Measurements from ENCODE around the gene PRSS56.
A peak's percentile ranks its signal among the peaks of the same experiment; 100 is the strongest.

Gene PRSS56

DNA sequence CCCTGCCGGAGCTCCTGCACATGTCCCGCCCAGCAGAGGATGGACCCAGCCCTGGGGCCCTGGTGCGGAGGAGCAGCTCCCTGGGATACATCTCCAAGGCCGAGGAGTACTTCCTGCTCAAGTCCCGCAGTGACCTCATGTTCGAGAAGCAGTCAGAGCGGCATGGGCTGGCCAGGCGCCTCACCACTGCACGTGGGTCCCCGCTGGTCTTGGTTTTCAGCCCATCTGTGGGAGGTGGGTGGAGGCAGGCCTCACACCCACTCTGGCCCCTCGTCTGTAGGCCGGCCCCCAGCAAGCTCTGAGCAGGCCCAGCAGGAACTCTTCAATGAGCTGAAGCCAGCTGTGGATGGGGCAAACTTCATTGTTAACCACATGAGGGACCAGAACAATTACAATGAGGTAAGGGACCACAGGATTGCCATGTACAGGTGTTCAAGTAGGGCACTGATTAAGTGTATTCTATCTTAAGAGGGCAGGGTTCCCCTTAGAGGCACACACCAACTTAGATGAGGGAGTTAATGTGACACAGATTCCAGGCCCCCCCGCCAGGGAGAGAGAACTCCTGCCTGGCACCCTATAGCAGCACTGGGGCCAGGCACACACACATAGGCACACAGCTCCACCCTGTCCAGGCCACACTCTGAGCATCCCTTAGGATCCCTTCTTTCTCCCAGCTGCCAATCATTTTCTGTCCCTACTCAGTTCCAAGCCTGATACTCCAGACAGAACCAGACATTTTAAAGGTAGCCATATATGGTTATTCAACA, 13.9 kb downstream of the PRSS56 start:
- Mint-ChIP-seq H3K27me3 (ENCODE audit: low read depth, poor library complexity) (peaks cover 6% of the 10 kb centered on the region), H3K27ac (peak overlapping the region; percentile 42), H3K4me3 (no peak overlapping the region), H3K36me3 (ENCODE audit: low read depth) (peaks cover 7% of the 10 kb centered on the region), H3K9me3 (peaks cover 8% of the 10 kb centered on the region), H3K4me1 (peaks cover 52% of the 10 kb centered on the region)
- DNase-seq, result no peak
- TF ChIP-seq, protein P1, sequence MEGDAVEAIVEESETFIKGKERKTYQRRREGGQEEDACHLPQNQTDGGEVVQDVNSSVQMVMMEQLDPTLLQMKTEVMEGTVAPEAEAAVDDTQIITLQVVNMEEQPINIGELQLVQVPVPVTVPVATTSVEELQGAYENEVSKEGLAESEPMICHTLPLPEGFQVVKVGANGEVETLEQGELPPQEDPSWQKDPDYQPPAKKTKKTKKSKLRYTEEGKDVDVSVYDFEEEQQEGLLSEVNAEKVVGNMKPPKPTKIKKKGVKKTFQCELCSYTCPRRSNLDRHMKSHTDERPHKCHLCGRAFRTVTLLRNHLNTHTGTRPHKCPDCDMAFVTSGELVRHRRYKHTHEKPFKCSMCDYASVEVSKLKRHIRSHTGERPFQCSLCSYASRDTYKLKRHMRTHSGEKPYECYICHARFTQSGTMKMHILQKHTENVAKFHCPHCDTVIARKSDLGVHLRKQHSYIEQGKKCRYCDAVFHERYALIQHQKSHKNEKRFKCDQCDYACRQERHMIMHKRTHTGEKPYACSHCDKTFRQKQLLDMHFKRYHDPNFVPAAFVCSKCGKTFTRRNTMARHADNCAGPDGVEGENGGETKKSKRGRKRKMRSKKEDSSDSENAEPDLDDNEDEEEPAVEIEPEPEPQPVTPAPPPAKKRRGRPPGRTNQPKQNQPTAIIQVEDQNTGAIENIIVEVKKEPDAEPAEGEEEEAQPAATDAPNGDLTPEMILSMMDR (IDR thresholded peaks at IDR 0.05), result no peak

- peaks cover 7% of the 10 kb centered on the region for H3K36me3 Mint-ChIP-seq (ENCODE audit: low read depth)
- peaks cover 60% of the 10 kb centered on the region for H3K4me1 Mint-ChIP-seq
- TF ChIP-seq, protein P1 (IDR thresholded peaks at IDR 0.05), result no peak
- peaks cover 6% of the 10 kb centered on the region for H3K27me3 Mint-ChIP-seq (ENCODE audit: low read depth, poor library complexity)
- no peak for DNase-seq
- H3K27ac Mint-ChIP-seq, result no peak overlapping the region
- H3K4me3 Mint-ChIP-seq, result no peak overlapping the region
- peaks cover 8% of the 10 kb centered on the region for H3K9me3 Mint-ChIP-seq
Observed at GRCh38 chr2:232534940-232535651, 14.9 kb downstream of the PRSS56 start.

- no peak overlapping the region for H3K4me3 Mint-ChIP-seq
- H3K27ac Mint-ChIP-seq, result peak overlapping the region; percentile 64
- H3K27me3 Mint-ChIP-seq (ENCODE audit: low read depth, poor library complexity), result no peaks in the 10 kb centered on the region
- no peak for DNase-seq
- TF ChIP-seq, protein P1 (IDR thresholded peaks at IDR 0.05), result no peak
- H3K4me1 Mint-ChIP-seq, result peaks cover 63% of the 10 kb centered on the region
- H3K36me3 Mint-ChIP-seq (ENCODE audit: low read depth), result peaks cover 7% of the 10 kb centered on the region
- H3K9me3 Mint-ChIP-seq, result peaks cover 8% of the 10 kb centered on the region
Observed at GRCh38 chr2:232535761-232536530, 15.8 kb downstream of the PRSS56 start.

DNA sequence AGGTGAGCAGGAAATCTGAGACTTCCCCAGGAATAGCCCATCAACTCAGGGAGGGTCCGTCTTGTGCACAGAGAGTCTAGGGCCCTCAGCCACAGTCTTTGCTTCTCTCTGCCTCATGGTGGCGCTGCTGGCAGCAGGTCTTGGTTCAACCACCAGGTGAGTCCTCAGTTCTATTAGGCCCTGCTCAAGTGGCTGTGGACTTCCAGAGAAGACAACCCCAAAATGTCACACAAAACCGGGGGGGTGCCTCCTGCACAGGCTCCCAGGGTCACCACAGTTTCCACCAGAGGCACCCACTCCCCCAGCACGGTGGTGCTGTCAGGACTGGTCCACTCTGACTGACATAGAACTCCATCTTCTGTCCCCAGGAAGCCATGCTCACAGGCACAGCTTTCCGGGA, 16.9 kb downstream of the PRSS56 start:
- DNase-seq, result no peak
- H3K4me3 Mint-ChIP-seq, result no peak overlapping the region
- H3K27ac Mint-ChIP-seq, result no peak overlapping the region
- TF ChIP-seq, protein P1 (IDR thresholded peaks at IDR 0.05), result peak; percentile 32
- peaks cover 73% of the 10 kb centered on the region for H3K4me1 Mint-ChIP-seq
- no peaks in the 10 kb centered on the region for H3K27me3 Mint-ChIP-seq (ENCODE audit: low read depth, poor library complexity)
- H3K36me3 Mint-ChIP-seq (ENCODE audit: low read depth), result peaks cover 7% of the 10 kb centered on the region
- H3K9me3 Mint-ChIP-seq, result peaks cover 8% of the 10 kb centered on the region

GRCh38 chr2:232537499-232537898, 17.3 kb downstream of the PRSS56 start:
- H3K4me1 Mint-ChIP-seq, result peaks cover 76% of the 10 kb centered on the region
- H3K27ac Mint-ChIP-seq, result no peak overlapping the region
- no peaks in the 10 kb centered on the region for H3K27me3 Mint-ChIP-seq (ENCODE audit: low read depth, poor library complexity)
- DNase-seq, result no peak
- TF ChIP-seq, protein P1 (IDR thresholded peaks at IDR 0.05), result no peak
- H3K4me3 Mint-ChIP-seq, result no peak overlapping the region
- peaks cover 8% of the 10 kb centered on the region for H3K9me3 Mint-ChIP-seq
- H3K36me3 Mint-ChIP-seq (ENCODE audit: low read depth), result peaks cover 7% of the 10 kb centered on the region

Measured in nephron progenitor cell (in vitro differentiated cells).